Ovary (tissue), 3 donors: ENCODE results near the gene RGS9BP.
"Not testable (repeated sequence)": the region's sequence is repeated elsewhere in the genome, so short reads cannot be mapped to it uniquely, and the experiment has no call there.

Experiments used
- POLR2A ChIP-seq: fragments of 450-650 bp; IDR thresholded peaks from one replicate; pipeline ENCODE4 v1.6.1; 2017; ENCODE audit warnings: antibody characterized with exemption, mild to moderate bottlenecking, moderate library complexity
- TF ChIP-seq, protein P1 (sequence below), 3 donors: fragments of 450-650 bp in 2 of 3; fragments of 200-600 bp in 1 of 3; IDR thresholded peaks; one replicate each; pipeline versions ENCODE4 v1.5.1 to v1.8.0; 2016 to 2022; ENCODE audit warnings: antibody characterized with exemption in 3 of 3, mild to moderate bottlenecking in 1 of 3
- donor health status: DM: no; HTN: no; CAD: no.

DNA sequence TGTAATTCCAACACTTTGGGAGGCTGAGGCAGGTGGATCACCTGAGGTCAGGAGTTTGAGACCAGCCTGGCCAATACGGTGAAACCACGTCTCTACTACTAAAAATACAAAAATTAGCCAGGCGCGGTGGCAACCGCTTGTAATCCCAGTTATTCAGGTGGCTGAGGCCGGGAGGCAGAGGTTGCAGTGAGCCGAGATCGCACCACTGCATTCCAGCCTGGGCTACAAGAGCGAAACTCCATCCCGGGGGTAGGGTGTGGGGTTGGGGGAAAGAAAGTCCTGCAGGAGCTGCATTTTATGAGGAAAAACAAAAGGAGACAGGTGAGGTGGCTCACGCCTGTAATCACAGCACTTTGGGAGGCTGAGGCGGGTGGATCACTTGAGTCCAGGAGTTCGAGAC, 23.3 kb upstream of the RGS9BP start:
- TF ChIP-seq, protein P1, sequence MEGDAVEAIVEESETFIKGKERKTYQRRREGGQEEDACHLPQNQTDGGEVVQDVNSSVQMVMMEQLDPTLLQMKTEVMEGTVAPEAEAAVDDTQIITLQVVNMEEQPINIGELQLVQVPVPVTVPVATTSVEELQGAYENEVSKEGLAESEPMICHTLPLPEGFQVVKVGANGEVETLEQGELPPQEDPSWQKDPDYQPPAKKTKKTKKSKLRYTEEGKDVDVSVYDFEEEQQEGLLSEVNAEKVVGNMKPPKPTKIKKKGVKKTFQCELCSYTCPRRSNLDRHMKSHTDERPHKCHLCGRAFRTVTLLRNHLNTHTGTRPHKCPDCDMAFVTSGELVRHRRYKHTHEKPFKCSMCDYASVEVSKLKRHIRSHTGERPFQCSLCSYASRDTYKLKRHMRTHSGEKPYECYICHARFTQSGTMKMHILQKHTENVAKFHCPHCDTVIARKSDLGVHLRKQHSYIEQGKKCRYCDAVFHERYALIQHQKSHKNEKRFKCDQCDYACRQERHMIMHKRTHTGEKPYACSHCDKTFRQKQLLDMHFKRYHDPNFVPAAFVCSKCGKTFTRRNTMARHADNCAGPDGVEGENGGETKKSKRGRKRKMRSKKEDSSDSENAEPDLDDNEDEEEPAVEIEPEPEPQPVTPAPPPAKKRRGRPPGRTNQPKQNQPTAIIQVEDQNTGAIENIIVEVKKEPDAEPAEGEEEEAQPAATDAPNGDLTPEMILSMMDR (IDR thresholded peaks at IDR 0.05): not testable (repeated sequence)
- TF ChIP-seq POLR2A: not testable (repeated sequence)
